HG02623 (cell line): Measurements from ENCODE around the gene ULK2.
"Not testable (repeated sequence)": the region's sequence is repeated elsewhere in the genome, so short reads cannot be mapped to it uniquely, and the experiment has no call there.

Experiments used
- ATAC-seq: cut with Tn5 transposase; IDR thresholded peaks from one replicate; pipeline ENCODE4 v1.9.1; 2021; ENCODE audit warnings: moderate library complexity; ENCODE audit not compliant: unreplicated experiment

The ULK2 gene

GRCh38 chr17:19867329-19868078, at the start of gene ULK2:
TSS of gene ULK2 (minus strand) at chr17:19867936. CDS start at chr17:19867417, 519 bp downstream.
- ATAC-seq = peak; percentile 38

- no peak for ATAC-seq
Measured at GRCh38 chr17:19915245-19915978, 47.7 kb upstream of the ULK2 start.

GRCh38 chr17:19911033-19911432, 43.3 kb upstream of the ULK2 start:
- ATAC-seq = no peak

GRCh38 chr17:19909139-19909538, 41.4 kb upstream of the ULK2 start:
- ATAC-seq = no peak

- no peak for ATAC-seq
Measured at GRCh38 chr17:19905502-19905901, 37.8 kb upstream of the ULK2 start.

- no peak for ATAC-seq
Measured at GRCh38 chr17:19904924-19905323, 37.2 kb upstream of the ULK2 start.

- ATAC-seq = no peak
Measured at GRCh38 chr17:19904412-19904811, 36.7 kb upstream of the ULK2 start.

GRCh38 chr17:19900809-19901208, 33.1 kb upstream of the ULK2 start:
- no peak for ATAC-seq

- no peak for ATAC-seq
Measured at GRCh38 chr17:19897903-19898302, 30.2 kb upstream of the ULK2 start.

GRCh38 chr17:19897090-19897837, 29.5 kb upstream of the ULK2 start:
- no peak for ATAC-seq

GRCh38 chr17:19896679-19897078, 28.9 kb upstream of the ULK2 start:
- no peak for ATAC-seq

- ATAC-seq = not testable (repeated sequence)
Measured at GRCh38 chr17:19890554-19890953, 22.8 kb upstream of the ULK2 start.

- not testable (repeated sequence) for ATAC-seq
Measured at GRCh38 chr17:19890001-19890400, 22.3 kb upstream of the ULK2 start.

- ATAC-seq = no peak
Measured at GRCh38 chr17:19886116-19886515, 18.4 kb upstream of the ULK2 start.

GRCh38 chr17:19883537-19884215, 15.9 kb upstream of the ULK2 start:
- ATAC-seq = no peak

- ATAC-seq = no peak
Measured at GRCh38 chr17:19880393-19880792, 12.7 kb upstream of the ULK2 start.

GRCh38 chr17:19877364-19877945, 9.7 kb upstream of the ULK2 start:
- no peak for ATAC-seq

- no peak for ATAC-seq
Measured at GRCh38 chr17:19876529-19877161, 8.9 kb upstream of the ULK2 start.

- no peak for ATAC-seq
Measured at GRCh38 chr17:19874256-19874655, 6.5 kb upstream of the ULK2 start.

GRCh38 chr17:19873346-19873745, 5.6 kb upstream of the ULK2 start:
- ATAC-seq = no peak
